GM11168 (cell line): ENCODE results near the gene IGSF9.

Source experiments
- in situ Hi-C: fragments of 300-500 bp; cut with MboI; formaldehyde crosslinking; loops from one replicate; pipeline ENCODE4 v1.12.0; 2022; ENCODE audit warnings: low sequenced_read_pairs; ENCODE audit not compliant: unreplicated experiment

Gene IGSF9

DNA sequence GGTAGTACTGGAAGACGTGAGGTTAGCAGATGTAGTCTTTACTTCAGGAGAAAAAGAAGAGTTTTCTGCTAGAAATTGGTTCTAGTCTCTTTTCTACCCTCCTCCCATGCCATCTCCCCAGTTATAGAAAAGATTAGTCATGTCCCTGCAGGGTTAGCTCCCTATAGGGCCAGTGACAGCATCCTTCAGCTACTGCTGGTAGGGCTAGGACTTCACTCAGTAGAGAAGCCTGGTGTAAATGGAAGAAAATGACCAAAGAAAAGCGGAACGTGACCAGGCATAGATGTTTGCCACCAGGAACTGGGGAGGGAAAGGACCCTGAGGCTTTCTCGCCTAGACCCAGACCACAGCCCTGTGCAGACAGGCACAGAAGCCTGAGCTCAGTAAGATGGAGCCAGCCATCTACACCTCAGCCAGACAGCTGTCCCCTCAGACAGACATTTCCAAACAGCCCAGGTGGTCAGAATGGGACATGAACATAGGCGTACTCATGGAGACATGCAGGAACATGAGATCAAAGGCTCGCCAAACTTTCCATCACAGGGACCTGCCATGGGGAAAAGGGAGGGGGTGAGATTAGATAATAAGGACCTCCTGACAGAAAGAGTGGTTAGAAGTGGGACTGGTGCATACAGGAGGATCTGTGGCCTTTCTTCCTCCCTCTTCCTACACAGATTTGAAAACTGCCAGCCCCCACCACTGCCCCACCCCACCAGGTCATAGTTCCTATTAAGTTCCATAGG lies 32.1 kb upstream of the IGSF9 start:
- in situ Hi-C loops: no loop called here

DNA sequence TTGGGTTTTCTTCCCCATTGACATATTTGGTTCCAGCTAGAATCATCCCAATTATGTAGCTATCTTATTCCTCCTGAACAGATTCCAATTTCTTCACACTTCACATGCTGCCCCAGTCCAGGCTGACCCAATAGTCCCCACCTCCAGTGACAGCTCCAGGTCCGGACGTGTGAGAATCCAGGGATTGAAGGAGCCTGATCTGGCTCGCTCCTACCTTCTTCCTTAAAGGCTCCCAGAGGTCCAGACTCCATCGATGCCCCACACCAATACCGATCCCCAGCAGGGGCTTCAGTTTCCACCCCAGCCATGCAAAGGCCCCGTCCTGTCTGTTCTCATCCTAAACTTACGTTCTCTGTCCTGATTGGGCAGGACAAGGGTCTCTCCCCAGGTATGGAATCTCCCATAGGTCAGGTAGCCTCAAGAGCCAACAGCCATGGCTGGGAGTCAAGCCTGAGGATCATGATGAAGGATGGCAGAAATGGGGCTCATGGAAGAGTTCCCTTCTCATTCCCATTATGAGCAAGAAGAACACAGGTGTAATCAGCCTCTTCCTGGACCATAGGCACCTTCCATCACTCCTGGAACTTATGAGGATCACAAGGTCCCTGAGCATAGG lies 29.0 kb upstream of the IGSF9 start:
- in situ Hi-C loops: no loop called here

DNA sequence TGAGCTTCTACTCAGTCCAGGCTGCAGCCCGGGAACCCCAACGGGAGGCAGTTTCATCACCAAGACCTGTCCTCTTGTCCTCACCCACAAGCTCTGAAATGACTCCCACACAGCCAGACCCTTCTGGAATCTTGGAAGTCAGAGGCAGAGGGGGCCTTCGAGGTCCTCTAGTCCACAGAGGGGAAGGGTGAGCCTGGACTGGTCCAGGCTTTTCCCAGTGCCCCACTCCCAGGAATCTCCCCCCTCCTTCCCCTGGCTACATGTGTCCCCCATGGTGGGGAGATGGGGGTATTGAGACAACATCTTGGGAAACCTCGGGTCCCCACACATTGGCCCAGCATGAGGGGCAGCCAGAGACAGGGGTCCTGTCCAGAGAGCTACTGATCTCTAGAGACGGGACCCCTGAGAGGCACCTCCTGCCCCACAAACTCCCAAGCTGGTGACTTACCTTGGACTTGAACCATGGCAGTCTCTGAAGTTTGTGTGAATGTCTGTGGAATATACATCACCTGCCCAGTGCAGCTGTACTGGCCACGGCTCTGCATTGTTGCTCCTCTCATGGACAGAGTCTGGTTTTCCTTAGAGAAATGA lies 28.0 kb upstream of the IGSF9 start:
- in situ Hi-C loops: no loop called here

DNA sequence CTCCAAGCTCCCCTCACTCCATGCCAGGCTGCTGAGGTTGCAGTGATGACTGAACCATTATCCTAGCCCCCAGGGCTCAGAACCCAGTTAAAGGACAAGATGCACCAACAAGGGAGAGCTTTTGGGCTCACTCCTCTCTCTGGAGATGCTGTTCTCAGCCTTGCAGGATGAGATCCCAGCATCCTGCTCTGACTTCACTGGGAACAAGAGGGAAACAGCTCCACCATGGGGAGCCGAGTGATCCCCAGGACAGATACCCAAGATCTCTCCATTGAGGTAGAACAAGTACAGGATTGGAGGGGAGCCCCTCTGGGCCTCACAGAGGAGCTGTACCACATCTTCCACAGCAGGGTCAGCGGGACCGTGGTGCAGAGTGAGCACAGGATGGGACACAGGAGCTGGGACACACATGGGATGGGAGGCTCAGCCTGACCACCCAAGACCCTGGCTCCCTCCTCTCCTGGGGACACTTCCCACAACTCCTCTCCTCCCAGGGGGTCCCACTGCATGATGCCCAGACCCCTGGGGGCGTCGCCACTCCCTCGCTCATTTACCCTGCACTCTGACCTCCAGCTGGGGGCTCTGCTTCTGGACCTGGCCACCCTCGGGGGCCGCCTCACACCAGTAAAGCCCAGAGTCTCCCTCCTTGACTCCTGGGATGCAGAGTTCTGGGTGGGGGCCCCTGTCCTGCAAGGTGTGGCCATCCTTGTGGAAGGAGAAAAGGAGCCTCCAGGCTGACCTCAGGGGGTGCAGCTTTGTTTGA lies 27.2 kb upstream of the IGSF9 start:
- in situ Hi-C loops: no loop called here

DNA sequence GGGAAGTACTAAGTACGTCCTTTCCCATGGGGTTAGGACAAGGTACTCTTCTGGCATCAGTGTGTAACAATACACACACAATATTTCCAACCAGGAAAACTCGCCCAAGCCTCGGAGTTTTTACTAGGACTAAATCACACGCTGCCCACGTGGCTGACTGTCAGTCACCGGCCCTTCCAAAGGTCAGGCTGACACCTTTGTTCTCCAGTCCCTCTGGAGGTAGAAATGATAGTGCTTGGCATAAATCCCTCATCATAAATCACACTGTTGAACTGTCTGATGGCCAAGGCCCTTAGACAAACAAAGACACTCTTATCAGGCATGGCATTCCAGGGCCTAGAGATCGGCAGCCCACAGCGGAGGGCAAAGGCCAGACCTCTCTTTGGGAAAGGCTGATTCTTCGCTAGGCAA lies 25.5 kb upstream of the IGSF9 start:
- in situ Hi-C loops: no loop called here

DNA sequence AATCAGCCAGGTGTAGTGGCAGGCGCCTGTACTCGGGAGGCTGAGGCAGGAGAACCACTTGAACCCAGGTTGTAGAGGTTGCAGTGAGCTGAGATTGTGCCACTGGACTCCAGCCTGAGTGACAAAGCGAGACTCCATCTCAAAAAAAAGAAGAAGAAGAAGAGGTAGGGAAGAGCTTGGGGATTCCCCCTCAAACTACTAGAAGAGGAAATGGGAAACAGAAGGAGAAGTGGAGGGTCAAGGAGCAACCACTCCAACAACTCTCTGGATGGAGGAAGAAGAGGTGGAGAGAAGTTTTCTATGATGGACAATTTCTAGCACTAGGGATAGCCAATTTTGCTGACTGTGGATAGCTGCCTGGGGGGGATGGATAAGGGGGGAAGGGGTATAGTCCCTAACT lies 23.5 kb upstream of the IGSF9 start:
- in situ Hi-C loops: no loop called here

DNA sequence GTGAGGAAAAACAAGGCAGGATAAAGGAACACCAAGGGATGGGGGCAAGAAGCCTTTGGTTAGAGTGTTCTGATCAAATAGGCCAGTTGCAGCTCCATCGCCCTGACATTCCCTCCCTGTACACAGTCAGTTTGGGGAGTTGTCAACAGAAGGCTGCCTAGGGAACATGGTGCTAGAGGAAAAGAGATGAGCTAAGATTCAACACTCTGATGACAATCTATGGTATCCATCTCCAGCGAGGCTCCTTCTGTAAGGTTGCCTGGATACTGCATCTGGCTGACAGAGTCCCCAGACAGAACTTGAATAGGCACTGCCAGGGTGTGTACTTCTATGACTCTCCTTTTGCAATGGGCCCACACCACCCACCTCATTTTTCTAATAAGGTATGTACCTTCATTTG lies 19.9 kb upstream of the IGSF9 start:
- in situ Hi-C loops: no loop called here

DNA sequence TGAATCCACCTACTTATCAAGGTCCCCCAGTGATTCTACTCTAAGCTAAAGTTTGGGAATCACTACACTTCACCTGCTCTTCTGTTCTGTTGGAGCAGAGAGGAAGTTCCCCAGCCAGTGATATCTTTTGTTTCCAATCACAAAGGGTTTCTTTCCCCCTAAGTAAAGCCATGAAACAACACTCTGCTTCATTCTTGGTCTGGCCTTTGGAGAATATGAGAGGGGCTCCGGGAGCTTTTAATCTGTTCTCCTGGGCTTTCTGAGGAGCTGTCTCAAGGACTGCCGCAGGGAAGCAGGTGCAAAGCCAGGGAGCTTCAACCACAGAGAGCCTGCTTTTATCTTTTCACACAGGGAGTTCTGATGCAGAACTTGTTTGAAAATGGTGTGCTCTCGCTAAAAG lies 18.7 kb upstream of the IGSF9 start:
- in situ Hi-C loops: no loop called here

DNA sequence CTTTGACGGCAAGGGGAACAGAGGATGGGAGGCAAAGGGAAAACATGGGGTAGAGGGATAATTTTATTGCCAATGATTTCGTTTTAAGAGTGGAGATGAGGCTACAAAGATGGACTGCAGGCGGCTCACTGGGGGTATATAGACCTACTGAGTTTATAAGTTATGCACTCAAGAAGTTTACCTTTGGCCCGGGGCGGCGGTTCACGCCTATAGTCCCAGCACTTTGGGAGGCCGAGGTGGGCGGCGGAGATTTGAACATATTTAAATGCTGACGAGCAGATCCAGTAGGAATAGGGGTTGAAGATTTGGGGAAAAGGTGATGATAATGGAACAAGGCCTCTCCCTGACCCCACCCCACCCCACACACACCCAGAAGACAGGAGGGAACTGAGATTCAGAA lies 16.8 kb upstream of the IGSF9 start:
- in situ Hi-C loops: no loop called here

DNA sequence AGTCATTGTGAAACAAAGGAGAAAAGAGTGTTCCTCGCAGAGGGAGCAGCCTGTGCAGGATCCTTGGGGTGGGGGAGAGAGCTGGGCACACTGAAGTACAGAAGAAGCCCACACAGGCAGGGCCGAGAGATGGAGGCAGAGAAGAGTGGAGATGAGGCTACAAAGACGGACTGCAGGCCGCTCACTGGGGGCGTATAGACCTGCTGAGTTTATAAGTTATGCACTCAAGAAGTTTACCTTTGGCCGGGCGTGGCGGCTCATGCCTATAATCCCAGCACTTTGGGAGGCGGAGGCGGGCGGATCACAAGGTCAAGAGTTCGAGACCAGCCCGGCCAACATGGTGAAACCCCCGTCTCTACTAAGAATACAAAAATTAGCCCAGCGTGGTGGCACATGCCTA lies 16.2 kb upstream of the IGSF9 start:
- in situ Hi-C loops: no loop called here

DNA sequence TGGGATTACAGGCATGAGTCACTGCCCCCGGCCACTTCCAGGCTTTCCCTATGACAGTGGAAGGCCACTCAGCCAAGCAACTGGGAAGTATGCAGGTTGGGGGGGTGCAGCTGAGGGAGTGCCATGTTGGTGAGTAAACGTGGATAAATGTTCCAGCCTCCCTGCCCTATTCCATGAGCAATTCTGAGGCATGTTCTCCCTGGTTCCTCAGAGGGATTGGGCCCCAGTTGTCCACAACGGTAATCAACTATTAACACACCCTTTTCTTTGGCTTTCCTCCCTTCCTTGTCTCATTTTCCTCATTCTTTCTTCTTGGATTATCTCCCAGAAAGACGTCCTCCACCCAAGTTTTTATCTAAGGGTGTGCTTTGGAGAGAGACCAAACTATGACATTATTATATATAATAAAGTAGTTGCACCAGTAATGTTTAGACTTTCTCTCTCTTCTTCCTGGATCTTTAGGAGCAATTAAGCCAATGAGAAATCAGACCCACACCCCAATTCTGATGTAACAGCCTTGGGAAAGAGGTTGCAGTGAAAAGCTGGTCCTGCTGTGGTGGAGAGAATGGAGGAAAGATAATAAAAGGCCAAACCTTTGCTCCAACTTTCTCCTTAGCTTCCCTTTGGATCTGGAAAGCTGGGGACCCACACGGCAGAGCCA lies 15.4 kb upstream of the IGSF9 start:
- in situ Hi-C loops: no loop called here

DNA sequence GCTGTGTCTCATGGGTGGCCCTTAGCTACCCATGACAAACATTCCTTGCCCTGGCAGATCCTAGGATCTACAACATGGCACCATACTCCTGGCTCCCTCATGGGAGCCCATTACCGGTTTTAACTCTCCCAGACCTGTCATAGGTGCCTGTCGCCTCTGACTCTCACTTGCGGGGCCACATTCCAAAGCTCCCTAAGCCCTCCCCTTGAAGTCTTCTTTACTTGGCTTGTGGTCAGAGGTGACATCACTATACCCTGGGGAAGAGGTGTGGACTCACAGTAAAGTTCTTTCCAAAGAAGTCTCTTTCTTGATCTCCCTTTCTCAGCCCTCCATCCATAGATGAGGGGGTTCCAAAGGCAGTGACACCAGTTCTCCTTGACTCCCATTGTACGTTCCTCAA lies 14.0 kb upstream of the IGSF9 start:
- in situ Hi-C loops: no loop called here

DNA sequence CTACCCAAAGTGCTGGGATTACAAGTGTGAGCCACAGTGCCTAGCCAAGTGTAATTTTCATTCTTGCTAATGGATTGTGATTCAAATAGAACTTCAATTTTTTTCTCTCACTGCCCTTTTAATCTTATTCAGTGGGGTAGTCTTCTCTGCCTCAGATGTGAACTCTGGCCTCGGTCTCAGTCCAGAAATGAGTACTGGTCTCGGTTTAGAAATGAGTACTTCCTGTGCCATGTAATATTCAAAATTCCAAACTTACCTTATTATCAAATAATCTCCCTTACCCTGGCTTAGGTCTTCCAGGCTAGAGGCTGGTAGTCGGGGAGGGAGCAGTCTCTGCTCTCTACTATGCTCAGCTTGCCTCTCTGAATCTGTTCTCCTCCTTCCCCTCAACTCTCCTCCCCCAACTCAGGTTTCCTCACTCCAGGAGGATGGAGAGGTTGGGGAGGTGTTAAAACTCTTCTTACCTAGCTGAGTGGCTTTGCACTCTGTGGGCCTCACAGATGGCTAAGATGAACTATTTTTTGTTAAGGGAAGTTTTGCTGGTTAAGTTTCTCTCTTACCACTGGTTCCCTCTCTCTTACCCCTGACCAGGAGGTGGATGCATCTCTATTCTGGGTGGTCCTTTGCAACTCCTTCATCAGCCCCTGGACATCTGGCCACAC lies 13.4 kb upstream of the IGSF9 start:
- in situ Hi-C loops: no loop called here

DNA sequence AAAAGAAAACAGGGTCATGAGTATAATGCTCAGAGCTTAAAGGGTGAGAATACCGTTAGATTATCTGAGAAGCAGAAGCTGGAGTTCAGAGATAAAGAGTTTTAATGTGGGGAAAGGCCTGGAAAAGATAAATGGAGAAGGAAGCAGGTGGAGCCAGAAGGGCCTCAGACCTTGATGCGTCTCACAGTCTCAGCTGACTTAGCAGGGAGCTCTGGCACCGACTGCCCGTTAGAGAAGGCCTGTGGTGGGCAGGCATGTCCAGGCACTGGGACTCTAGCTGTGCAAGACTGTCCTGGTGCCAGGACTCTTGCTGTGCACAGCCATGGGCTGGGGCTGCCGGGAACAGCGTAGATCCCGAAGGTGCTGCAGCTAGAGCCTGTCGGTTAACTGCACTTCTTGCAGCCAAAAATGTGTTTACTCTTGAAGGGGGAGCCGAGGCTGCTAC lies 12.4 kb upstream of the IGSF9 start:
- in situ Hi-C loops: no loop called here

DNA sequence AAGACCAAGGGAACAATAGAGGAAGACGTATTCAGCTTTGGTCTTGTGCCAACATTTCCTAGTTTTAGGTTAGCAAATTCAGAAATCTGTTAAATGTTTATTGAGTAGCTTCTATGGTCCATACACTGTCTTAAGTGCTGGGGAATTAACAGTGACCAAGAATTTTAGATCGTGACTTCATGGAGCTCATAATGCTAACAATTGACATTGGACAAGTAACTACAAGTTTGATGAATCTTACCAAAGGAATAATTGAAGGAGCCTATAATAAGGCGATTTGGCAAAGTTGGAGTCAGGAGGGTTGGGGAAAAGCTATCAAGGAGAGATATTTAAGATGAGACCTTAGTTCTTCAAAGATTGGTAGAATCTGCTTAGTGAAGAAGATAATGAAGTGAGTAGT lies 10.0 kb upstream of the IGSF9 start:
- in situ Hi-C loops: no loop called here

DNA sequence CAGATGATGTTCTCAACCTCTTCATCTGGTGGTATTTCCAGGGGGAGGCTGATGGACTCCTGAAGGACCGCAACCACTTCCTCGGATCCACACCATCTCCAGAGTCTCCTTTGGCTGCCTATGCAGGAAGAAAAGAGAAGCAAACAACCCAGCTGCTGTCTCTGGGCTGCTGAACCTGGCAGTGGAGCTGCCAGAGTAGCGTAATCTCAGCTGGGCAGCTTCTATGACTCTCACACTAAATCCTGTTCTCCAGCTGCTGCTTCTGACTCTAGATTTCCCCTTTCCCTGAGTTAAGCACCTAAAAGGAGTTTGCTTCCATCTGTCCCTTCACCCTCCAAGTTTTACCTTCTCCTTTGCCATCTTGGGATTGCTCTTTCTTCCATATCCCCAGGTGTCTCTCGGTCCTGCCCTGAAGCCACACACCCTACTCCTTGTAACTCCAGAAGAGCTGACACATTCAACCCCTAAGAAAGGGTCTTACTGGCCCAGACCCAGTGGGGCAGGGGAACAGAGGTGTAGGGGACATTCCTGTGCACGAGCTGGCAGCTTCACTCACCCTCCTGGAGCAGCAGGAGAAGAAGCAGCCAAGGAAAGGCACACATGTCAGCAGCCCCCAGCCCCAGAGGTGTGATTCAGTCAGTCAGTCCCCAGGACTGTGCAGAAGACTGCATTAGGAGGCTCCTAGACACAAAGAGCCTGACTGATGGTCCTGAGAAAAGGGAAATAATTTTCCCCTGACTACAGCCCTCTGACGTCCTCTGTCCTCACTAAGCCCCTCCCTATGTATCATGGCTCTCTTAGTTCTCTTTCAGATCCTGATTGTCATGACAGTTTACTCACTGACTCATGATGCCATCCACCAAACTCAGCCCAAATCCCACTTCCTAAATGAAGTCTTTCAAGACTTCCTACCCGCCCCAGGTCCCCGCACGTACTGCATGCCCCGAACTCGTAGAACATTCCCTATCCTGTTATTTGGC lies 8.4 kb upstream of the IGSF9 start, which contains the start of gene SLAMF9:
SLAMF9 (minus strand) TSS at position 702 of the 980 bp plus-strand sequence; CDS start at position 602, 100 bp downstream.
- in situ Hi-C loops: no loop called here

DNA sequence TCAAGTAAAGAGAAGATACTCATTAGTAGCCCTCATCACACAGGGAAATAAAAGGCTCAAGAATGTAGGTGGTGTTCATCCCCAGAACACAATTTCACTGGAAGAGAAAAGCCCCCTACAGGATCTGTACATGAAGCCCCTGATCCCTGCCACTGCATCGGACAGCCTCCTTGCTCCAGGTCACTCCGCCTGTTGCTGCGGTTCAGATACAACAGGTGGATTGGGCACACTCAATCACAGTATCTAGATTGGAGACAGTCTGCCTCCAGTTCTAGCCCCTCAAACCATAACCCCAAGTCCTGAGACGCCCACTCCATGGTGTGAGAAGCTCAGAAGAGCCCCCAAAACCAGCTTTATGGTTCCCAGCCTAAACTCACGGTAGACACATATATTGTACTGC lies 7.5 kb upstream of the IGSF9 start:
- in situ Hi-C loops: no loop called here

DNA sequence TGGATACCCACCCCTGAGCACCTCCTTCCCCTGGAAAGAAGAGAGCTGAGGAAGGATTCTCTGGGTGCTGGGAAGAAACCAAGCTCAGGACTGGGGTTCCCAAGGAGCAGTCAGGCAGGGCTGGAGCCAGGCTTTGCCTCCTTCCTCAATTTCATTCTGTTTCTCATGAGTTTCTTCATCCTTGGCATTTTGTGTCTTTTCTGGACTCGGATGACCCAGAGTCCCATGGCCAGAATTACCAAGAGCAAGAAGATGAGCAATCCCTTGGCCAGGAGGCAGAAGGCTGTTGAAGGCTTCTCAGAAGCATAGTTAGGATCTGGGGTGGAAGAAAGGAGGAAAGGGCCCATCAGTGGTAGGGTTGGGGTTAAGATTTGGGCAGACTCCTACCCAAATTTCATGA lies 6.1 kb upstream of the IGSF9 start:
- in situ Hi-C loops: no loop called here

DNA sequence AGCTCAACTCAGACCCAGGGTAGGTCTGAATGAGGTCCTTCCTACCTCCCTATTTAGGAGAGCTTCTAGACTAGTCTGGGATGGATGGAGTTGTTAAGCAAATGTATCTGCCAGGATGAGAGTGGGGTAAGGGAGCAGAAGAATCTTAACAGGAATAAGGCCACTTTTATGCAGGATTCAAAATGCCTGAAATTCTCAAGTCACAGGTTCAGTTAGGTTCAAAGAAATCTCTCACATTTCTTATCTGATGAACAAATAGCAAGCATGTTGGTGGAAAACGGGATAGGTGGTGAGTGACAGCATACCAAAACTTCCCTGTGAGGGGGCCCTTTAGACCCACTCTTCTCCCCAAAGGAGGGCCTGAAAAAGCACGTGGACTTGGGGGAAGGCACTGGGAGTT lies 5.6 kb upstream of the IGSF9 start:
- in situ Hi-C loops: no loop called here
